ENCODE measurements around the gene TAMALIN. TPM values are rescaled to one million over a fixed set of nuclear protein-coding genes. Genes with fewer than 3 reads are reported as not detected.

TAMALIN gene
- total RNA-seq, 1 donor from 2014 or later = 11.1 TPM

- H3K4me3 Mint-ChIP-seq (ENCODE audit: unreplicated experiment) = peak overlapping the region; percentile 21
- no peaks in the 10 kb centered on the region for H3K9me3 Mint-ChIP-seq (ENCODE audit: low read depth)
- no peak overlapping the region for H3K27ac Mint-ChIP-seq (ENCODE audit: unreplicated experiment)
- peaks cover 3% of the 10 kb centered on the region for H3K36me3 Mint-ChIP-seq (ENCODE audit: low read depth)
- peaks cover 25% of the 10 kb centered on the region for H3K4me1 Mint-ChIP-seq (ENCODE audit: low read depth)
- DNase-seq (ENCODE audit: low spot score) = no peak
- TF ChIP-seq CTCF (IDR thresholded peaks at IDR 0.05) = no peak
- no peaks in the 10 kb centered on the region for H3K27me3 Mint-ChIP-seq (ENCODE audit: low read depth)
Measured at GRCh38 chr12:52052468-52053186, 45.9 kb downstream of the TAMALIN start.

DNA sequence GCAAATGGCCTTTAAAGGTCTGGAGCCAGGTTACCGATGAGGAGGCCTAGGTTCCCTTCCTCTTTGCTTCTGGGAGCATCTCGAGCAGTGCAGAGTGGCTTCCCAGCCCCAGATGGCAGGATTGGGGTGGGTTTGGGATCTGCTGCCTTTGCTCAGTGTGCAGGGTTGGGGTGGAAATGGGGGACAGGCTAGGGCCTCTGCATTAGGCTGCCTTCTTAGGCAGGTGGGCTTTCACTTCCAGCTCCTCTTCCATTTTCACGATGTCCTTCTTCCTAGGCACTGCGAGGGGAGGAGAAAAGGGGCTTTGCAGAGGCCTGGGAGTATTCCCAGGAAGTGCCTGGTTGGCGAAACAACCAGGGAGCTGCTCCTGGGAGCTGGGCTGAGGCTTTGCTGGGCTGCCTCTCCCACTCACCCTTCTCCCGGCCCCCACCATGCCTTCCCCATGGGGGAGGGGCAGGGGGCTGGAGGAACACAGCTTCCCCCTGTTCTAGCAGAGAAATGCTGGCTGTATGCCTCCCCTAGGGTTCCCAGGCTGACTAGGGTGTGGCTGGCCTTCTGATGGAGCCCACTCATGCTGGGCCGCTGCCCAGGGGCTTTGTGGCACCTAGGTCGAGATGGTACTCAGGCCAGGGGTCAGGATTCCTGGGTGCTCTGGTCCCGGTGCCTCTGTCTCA is 46.9 kb downstream of the TAMALIN start:
- H3K27me3 Mint-ChIP-seq (ENCODE audit: low read depth) = no peaks in the 10 kb centered on the region
- H3K4me1 Mint-ChIP-seq (ENCODE audit: low read depth) = peaks cover 25% of the 10 kb centered on the region
- H3K9me3 Mint-ChIP-seq (ENCODE audit: low read depth) = no peaks in the 10 kb centered on the region
- H3K27ac Mint-ChIP-seq (ENCODE audit: unreplicated experiment) = no peak overlapping the region
- TF ChIP-seq CTCF (IDR thresholded peaks at IDR 0.05) = no peak
- no peak for DNase-seq (ENCODE audit: low spot score)
- no peak overlapping the region for H3K4me3 Mint-ChIP-seq (ENCODE audit: unreplicated experiment)
- H3K36me3 Mint-ChIP-seq (ENCODE audit: low read depth) = peaks cover 3% of the 10 kb centered on the region

- no peak for DNase-seq (ENCODE audit: low spot score)
- Mint-ChIP-seq H3K36me3 (ENCODE audit: low read depth) (peaks cover 3% of the 10 kb centered on the region), H3K27me3 (ENCODE audit: low read depth) (no peaks in the 10 kb centered on the region), H3K9me3 (ENCODE audit: low read depth) (no peaks in the 10 kb centered on the region), H3K4me3 (ENCODE audit: unreplicated experiment) (no peak overlapping the region), H3K4me1 (ENCODE audit: low read depth) (peaks cover 23% of the 10 kb centered on the region), H3K27ac (ENCODE audit: unreplicated experiment) (no peak overlapping the region)
- no peak for TF ChIP-seq CTCF (IDR thresholded peaks at IDR 0.05)
Measured at GRCh38 chr12:52054231-52054832, 47.6 kb downstream of the TAMALIN start.

GRCh38 chr12:52054833-52055730 is 48.3 kb downstream of the TAMALIN start:
- H3K27ac Mint-ChIP-seq (ENCODE audit: unreplicated experiment) = no peak overlapping the region
- H3K4me3 Mint-ChIP-seq (ENCODE audit: unreplicated experiment) = no peak overlapping the region
- no peak for DNase-seq (ENCODE audit: low spot score)
- no peaks in the 10 kb centered on the region for H3K27me3 Mint-ChIP-seq (ENCODE audit: low read depth)
- no peaks in the 10 kb centered on the region for H3K9me3 Mint-ChIP-seq (ENCODE audit: low read depth)
- TF ChIP-seq CTCF (IDR thresholded peaks at IDR 0.05) = no peak
- peaks cover 15% of the 10 kb centered on the region for H3K4me1 Mint-ChIP-seq (ENCODE audit: low read depth)
- peaks cover 3% of the 10 kb centered on the region for H3K36me3 Mint-ChIP-seq (ENCODE audit: low read depth)

All from chondrocyte (in vitro differentiated cells).